AG10803 (cell line): ENCODE results near the gene HMGCL.

ENCODE experiments used
- DNase-seq: peaks from one replicate; pipeline ENCODE4 v3.0.0; 2010; ENCODE audit warnings: low read depth
- H3K4me3 ChIP-seq: 2 replicates; pipeline ENCODE4 v1.5.1; 2011; ENCODE audit warnings: mild to moderate bottlenecking, low read length, control low read depth
- TF ChIP-seq, protein P1 (sequence below): conservative IDR thresholded peaks from 2 replicates; pipeline ENCODE4 v1.5.1; 2011; ENCODE audit warnings: mild to moderate bottlenecking, low read length, control low read depth, inconsistent platforms

Gene HMGCL

DNA sequence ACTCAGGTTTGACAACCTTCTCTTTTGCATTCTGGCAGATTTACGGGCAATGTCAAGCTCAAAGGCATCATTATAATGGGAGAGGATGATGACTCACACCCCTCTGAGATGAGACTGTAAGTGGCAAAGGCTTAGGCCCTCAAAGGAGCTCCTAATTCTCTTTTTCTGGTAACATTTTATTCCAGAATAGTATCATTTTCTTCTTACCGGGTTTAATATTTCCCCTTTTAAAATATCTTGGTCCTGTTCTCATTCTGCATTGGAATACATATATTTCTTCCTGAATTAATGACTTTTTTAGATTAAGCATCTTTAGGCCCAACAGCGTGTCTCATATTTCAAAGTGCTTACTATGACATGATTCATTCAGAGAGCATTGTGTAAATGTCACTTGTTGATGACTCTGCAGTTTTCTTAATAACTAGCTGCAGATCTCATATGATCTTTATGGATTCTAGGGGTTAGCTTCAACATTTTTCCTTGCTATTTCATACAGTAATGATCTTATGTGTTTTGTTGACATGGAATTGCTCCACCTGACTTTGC is 45.3 kb downstream of the HMGCL start:
- peak overlapping the region; percentile 94; the same call in 1 of the 2 replicates for H3K4me3 ChIP-seq
- DNase-seq: peak; percentile 50
- TF ChIP-seq, protein P1, sequence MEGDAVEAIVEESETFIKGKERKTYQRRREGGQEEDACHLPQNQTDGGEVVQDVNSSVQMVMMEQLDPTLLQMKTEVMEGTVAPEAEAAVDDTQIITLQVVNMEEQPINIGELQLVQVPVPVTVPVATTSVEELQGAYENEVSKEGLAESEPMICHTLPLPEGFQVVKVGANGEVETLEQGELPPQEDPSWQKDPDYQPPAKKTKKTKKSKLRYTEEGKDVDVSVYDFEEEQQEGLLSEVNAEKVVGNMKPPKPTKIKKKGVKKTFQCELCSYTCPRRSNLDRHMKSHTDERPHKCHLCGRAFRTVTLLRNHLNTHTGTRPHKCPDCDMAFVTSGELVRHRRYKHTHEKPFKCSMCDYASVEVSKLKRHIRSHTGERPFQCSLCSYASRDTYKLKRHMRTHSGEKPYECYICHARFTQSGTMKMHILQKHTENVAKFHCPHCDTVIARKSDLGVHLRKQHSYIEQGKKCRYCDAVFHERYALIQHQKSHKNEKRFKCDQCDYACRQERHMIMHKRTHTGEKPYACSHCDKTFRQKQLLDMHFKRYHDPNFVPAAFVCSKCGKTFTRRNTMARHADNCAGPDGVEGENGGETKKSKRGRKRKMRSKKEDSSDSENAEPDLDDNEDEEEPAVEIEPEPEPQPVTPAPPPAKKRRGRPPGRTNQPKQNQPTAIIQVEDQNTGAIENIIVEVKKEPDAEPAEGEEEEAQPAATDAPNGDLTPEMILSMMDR: no peak

DNA sequence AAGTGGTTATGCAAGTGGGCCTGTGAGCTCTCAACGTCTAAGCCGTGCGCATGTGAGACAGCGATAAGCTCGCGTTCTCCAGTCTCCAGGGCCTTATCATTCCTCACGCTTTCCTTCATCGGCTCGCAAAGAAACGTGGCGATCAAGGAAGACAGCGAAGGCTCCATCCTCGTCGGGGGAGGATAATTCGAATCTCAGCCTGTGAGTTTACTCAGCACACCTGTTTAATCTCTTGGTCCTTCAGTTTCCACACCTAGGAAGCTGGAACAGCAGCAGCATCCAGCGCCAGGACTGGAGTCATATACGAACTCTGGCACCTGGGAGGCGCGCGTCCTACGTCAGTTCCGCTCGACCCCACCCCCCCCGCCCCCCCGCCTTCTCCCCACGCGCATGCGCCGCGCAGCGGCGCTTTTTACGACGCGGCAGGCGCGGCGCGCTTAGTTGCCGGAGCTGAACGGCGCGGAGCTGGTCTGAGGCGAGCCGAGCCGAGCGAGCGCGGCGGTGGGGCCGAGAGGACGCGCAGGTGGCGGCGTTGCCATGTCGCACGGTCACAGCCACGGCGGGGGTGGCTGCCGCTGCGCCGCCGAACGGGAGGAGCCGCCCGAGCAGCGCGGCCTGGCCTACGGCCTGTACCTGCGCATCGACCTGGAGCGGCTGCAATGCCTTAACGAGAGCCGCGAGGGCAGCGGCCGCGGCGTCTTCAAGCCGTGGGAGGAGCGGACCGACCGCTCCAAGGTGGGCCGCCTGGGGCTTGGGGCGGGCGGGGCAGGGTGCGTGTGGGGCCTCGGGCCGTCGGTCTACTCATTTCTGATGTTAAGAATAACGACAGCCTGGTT is 47.0 kb downstream of the HMGCL start, which contains the start of gene PITHD1:
Gene PITHD1 (plus strand): TSS at position 440 of the 836 bp plus-strand sequence. CDS start 98 bp downstream, at position 538.
- DNase-seq: peak; percentile 76
- peak within 1 kb of the TSS; percentile 94 for H3K4me3 ChIP-seq
- TF ChIP-seq, protein P1: no peak

DNA sequence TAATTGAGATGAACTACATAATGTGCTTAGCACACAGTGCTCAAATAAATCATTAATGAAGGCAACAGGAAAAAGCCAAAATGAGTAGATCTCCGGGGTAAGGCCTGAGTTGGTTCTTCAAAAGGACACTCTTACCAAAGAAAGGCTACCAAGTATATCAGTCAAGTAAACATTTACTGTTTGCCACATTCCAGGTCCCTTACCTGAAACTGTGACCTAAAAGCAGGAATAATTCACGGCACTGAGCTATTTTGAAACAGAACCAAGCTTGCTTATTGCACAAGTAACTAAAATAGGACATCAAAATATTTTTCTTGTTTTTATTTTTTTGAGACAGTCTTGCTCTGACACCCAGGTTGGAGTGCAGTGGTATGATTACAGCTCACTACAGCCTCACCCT is 49.0 kb downstream of the HMGCL start:
- TF ChIP-seq, protein P1: no peak
- no peak overlapping the region for H3K4me3 ChIP-seq
- DNase-seq: no peak

DNA sequence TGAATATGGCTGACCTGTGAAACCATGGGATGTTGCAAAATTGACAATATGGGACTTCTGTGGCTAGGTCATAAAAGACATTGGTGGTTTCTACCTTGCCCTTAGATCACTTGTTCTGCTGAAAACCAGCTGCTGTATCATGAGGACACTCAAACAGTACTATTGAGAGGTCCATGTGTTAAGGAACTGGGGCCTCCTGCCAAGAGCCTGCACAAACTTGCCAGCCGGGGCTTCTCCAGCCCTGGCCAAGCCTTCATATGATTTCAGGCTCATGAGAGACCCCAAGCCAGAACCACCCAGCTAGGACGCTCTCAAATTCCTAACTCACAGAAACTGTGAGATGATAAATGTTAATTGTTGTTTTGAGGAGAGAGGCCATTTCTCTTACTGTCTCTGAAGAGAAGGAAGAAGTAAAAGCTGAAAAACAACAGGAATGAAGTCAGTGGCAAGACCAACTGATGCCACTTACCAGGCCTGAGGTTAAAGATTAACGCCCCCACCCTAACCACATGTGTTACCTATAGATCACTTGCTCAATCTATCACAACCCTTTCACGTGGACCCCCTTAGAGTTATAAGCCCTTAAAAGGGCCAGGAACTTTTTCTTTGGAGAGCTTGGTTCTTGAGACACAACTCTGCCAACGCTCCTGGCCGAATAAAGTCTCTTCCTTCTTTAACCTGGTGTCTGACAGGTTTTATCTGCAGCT is 50.9 kb downstream of the HMGCL start:
- H3K4me3 ChIP-seq: no peak overlapping the region
- TF ChIP-seq, protein P1: no peak
- no peak for DNase-seq

DNA sequence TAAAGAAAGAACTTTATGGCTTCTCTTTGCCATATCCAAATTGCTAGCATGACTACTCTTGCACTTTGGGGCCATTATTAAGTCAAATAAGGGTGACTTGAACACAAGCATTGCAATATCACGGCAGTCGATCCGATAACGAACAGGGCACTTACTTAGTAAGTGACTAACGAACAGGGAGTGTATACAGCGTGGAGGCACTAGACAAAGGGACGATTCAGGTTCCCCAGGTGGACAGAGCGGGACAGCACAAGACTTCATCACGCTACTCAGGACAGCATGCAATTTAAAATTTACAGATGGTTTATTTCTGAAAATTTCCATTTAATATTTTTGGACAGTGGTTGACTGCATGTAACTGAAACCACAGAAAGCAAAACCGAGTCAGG is 52.4 kb downstream of the HMGCL start:
- no peak for DNase-seq
- TF ChIP-seq, protein P1: no peak
- H3K4me3 ChIP-seq: no peak overlapping the region

DNA sequence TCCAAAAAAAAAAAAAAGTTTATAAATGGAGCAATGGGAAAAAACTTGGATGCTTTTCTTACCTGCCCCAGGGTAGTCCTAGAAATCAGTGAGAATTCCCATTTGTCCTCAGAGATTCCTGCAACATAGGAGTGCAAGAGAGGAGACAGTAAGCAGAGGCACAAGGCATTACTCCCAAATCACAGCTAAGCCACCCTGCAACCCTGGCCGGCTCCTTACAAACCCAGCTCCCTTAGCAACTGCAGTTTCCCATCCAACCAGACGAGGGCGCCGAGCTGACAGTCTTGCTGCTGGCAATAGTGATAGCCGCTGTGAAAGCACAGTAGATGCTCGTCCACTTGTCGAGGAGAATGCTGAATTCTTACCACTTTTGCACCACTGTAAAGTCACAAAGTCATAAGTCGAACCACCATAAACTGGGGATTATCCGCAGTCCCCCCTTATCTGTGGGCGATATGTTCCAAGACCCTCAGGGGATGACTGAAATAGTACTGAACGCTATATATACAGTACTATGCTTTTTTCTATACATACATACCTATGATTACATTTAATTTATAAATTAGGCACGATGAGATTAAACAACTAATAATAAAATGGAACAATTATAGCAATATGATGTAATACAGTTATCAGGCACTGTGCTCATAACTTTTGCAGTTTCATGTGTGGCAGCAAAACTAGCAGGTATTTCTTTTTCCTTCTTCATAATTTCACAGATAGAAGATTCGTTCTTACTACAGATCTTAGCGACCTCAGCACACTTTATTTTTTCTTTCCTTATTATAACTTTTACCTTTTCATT is 53.0 kb downstream of the HMGCL start:
- H3K4me3 ChIP-seq: no peak overlapping the region
- TF ChIP-seq, protein P1: peak; percentile 98
- DNase-seq: peak; percentile 79
